HG03159 (cell line): ENCODE results near the gene CBR3.
"Not testable (repeated sequence)": the region's sequence is repeated elsewhere in the genome, so short reads cannot be mapped to it uniquely, and the experiment has no call there.

ENCODE experiments used
- ATAC-seq: cut with Tn5 transposase; IDR thresholded peaks from one replicate; pipeline ENCODE4 v1.9.1; 2021; ENCODE audit warnings: mild to moderate bottlenecking, moderate library complexity; ENCODE audit not compliant: unreplicated experiment

Gene CBR3

DNA sequence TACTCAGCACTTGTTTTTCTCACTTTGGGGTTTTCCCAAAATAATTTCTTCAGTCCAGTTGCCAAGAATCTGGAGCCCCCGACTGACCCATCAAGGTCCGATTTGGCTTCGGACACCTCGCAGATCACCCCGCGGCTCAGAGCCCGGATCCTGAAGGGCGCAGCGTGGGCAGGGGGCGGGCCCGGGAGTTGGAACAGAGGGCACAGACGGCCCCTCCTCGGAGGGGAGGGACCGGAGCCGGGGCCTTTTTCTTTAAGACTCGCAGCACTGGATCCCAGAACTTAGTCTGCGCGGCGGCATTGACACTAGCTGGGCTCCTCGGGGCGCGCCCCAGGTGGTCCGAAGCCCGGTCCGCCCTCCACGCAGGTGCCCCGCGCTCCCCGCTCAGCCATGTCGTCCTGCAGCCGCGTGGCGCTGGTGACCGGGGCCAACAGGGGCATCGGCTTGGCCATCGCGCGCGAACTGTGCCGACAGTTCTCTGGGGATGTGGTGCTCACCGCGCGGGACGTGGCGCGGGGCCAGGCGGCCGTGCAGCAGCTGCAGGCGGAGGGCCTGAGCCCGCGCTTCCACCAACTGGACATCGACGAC lies at the start of gene CBR3:
CBR3 (plus strand) TSS at position 277 of the 588 bp plus-strand sequence; CDS start at position 391, 114 bp downstream.
- ATAC-seq = no peak

DNA sequence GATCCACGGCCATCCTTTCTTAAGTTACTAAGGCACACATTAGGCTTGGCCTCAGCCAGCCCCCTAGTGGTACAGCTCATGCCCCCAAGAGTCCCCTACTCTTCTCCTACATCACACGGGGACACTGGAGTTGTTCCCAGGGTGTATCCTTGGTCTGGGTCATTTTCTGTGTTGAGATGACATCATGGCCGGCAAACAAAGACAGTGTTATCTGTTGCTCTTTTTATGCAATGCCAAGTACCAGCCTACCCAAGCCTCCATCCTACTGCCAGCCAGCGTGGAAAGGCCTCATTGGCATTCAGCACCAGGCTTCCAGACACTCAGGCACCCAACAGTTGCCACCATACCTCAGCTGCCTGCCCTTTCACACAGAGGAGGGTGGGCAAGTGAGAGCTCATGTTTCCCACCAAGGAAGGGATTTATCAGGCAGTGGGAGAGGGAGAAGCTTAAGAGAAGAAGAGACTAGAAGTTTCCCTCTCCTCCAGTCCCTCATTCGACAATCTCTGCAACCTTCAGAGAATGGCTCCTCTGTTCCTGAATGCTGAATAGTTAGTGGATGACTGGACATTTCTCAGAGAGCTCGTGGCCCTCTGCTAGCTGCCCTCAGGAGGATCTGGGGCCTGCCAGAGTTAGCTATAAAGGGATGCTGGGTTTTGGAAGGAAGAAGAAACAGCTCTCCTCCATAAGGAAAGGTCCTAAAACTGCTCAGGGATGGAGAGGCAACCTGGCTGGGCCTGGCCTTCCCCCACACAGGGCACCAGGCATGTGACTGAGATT lies 47.3 kb upstream of the CBR3 start:
- ATAC-seq = no peak

DNA sequence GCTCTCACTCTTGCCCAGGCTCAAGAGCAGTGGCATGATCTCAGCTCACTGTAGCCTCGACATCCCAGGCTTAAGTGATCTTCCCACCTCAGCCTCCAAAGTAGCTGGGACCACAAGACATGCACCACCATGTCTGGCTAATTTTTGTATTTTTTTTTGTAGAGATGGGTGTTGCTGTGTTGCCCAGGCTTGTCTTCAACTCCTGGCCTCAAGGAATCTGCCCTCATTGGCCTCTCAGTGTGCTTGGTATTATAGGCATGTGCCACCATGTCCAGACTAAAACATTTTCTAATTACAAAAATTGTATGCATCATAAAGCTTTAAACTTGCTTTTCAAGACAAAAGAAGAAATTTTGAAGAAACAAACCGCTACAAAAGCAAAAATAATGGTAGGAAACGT lies 44.9 kb upstream of the CBR3 start:
- no peak for ATAC-seq

DNA sequence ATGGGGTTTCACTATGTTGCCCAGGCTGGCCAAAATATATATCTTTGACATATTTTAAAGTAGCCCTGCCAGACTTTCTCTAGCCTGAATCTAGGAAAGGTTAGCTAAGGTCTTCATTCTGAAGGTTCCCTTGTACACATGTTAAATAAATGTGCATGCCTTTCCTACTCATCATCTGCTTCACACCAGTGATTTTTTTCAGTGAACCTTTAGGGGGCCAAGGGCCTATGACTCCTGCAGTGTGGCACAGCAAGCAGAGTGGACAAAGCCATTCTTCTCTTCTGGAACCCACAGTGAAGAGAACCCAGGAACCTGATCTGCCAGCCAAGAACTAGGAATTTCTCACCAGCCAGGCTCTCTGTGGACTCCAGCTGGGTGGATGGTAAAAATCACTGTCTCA lies 42.2 kb upstream of the CBR3 start:
- ATAC-seq = no peak

DNA sequence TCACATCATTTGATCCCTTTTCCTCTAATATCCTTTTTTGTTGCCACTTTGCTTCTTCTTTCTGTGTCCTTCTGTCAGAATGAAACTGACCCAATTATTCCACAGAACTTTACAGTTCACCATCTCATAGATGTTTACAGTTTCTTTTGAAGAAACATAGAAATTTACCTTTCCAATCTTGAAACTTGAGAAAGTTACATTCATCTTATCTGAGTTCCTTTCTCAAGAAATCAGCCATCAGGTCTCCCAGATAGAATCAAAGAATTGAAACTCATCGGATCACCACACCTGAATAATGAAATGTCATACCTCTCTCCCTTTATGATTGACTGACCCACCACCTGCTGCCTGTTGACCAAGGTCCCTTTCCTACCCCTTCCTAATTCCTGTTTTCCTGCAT lies 41.4 kb upstream of the CBR3 start:
- ATAC-seq = no peak

DNA sequence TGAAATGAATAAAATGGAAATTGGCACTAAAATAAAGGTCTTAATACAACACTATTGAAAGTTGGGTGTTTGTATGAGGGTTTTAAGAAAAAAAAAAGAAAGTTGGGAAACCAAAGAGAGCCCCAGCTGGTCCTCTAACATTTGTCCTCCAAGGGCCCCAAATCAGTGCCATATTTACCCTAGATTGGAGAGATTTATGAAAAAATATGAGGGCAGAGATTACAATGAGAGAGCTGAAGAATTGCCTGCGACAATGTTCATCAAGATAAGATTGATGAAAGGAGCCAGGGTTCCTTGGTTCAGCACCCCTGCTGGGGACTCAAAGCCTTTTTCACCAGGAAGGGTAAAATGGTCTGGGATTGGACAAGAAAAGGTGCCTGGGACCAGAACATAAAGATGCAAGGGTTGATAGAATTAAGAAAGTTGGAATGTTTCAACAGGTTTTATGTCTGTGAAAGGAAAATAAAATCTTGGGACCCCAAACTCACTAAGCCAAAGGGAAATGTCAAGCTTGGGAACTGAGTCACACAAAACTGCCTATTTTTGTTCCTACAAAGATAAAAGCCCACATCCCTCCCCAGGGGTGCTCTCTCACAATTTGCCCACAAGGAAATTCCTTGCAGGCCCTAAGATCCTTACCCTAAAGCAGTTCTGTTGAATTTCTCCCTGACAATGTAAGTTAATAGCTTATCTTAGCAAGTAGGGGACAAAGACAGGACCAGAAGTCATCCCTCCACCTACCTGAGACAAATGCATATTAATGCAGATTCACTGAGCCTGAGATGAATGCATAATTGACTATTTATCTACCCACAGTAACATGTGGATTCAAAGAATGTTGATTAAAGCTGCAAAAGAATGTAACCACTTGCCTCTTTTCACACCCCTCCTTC lies 38.2 kb upstream of the CBR3 start:
- ATAC-seq = no peak

DNA sequence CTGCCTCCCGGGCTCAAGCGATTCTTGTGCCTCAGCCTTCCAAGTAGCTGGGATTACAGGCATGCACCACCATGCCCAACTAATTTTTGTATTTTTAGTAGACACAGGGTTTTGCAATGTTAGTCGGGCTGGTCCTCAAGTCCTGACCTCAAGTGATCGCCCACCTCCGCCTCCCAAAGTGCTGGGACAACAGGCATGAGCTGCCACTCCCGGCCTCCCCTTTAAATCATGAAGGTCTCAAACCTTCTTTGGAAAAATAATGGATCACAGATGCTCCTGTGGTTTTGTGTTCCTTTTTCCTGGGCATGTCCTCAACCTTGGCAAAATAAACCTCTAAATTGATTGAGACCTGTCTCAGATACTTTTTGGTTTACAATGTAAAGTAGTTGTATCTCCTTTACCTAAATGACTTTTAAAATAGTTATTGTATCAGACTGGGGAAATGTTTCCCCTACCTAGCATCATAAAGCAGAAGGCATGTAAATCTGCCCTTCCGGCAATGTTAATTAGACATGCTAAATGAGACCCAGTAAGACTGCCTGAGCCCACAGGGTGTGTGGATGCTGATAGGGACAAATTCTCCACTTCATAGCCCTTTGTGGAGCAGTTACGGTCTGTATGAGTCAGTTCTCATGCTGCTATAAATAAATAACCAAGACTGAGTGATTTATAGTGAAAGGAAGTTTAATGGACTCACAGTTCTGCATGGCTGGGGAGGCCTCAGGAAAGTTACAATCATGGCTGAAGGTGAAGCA lies 37.3 kb upstream of the CBR3 start:
- peak; percentile 68 for ATAC-seq

DNA sequence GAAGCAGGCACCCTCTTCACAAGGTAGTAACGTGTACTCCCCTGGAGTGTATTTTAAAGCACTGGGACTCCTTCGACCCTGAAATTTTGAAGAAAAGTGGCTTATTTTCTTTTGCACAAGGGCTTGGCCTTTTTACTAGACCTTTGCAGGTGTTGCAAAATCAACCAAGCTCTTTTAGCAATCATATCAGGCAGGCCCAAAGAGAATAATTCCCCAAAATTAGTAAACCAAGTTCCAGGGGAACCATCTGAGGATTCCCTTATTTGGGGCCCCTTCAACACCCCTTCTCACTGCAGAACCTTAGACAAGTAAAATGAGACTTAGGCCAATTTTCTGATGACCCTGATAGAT lies 36.7 kb upstream of the CBR3 start:
- no peak for ATAC-seq

DNA sequence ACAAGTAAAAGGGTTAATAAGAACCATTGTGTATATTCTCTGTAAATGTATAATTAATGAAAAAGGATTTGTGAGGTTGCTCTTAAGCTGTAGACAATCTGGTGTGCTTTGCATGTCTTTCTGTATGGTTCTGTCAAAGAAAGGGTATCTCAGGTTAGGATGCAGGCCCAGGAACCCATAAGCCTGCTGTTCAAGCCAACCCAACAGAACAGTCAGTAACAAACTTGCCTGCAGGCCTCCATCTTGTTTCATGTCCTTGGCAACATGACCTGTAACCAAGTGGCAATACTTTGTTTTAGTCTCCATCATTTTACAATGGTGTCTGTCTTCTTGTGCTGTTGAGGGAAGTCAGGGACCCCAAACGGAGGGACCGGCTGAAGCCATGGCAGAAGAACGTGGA lies 35.9 kb upstream of the CBR3 start:
- ATAC-seq = no peak

DNA sequence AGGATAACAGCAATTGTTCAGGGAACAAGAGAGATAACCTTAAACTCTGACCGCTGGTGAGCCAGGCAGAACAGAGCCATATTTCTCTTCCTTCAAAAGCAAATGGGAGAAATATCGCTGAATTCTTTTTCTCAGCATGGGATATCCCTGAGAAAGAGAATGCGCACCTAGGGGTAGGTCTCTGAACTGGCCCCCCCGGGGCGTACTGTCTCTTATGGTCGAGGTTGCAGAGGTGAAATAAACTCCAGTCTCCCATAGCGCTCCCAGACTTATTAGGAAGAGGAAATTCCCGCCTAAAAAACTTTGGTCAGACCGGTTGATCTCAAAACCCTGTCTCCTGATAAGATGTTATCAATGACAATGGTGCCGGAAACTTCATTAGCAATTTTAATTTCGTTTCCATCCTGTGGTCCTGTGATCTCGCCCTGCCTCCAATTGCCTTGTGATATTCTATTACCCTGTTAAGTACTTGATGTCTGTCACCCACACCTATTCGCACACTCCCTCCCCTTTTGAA lies 35.1 kb upstream of the CBR3 start:
- ATAC-seq = not testable (repeated sequence)

DNA sequence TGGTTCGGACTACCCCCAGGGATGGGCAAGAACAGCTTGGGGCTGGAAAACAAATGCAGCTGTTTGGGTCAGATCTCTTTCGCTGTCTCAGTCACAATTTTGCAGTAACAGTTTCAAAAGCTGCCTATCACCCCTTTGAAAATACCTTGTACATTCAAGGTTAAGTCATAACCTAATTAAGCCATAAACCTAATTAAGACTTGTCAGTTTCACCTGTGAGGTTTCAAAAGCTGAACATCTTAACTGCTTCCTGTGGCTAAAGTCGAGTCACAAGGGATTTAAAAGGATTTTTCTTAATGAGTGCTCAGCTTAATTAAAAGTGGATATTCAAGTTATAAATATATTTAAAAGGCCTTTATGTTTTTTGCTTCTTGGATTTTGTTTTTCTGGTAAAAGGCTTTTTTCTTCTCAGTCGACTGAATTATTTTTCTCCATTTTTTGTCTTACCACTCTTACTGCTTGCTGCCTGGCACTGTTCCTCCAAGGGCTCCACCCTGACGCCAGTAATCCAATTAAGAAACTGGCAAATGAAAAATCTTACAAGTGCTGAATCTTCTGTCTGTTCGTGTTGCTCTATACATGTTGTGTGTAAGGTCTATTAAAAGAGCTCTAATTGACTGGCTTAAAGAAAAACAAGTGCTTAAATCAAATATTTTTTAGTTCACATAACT lies 33.8 kb upstream of the CBR3 start:
- ATAC-seq = no peak

DNA sequence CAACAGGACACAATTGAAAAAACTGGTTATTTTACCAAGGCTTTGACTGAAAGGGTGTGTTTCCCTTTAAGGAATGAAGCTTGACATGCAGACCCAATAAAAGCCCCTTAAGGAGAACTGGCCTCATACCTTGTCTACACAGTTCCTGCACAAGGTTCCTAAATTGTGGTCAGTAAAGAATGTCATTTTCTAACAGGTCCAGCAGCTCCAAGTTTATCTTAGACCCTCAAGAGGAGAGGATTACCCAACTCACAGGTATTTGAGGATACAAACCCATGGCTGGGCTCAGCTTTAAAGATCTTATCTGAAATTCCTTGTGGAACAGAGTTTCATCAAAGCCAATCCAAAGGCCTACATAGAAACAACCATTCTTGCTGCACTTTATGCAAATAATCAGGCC lies 31.4 kb upstream of the CBR3 start:
- no peak for ATAC-seq

DNA sequence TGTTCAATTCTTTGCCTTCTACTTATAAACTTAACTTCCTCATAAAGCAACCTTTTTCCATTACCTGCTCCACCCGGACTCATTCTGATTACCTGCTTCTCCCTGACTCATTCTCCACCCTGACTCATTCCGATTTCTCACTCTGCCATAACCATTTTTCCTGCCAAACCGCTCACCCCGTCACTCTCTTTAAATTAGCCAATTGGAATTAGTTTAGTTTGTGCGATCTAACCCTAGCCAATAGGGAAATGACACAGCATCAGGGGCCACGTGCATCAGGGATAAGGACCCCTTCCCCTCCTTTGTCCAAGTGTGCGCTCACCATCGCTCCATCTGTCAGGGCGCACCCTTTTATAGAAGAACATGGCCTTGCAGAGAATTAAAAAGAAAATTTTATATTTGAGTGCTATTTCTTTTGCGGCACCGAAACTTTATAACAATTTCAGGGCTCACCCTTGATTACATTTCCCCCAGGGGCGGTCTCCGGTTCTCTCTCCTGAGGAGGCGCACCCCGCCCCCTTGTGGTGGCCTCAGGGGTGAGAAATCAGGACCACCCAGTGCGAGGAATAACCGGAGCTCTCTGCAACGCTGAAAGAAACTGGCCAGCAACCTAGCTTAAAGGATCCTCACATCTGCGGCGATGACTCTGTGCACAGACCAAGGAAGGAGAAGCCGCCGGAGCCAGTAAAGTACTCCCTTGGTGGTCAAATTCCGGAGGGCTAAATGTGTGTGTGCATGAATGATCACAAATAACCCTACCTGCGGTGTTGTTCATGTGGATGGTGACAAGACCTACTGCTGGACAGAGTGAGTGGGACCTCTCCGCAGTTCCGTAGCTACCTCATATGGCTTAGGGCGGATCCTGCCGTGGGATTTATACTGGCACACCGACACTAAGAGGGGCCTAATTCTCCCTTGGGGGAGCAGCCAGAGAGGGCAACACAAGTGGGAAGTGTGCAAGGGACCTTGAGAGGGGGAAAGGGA lies 30.3 kb upstream of the CBR3 start:
- no peak for ATAC-seq

DNA sequence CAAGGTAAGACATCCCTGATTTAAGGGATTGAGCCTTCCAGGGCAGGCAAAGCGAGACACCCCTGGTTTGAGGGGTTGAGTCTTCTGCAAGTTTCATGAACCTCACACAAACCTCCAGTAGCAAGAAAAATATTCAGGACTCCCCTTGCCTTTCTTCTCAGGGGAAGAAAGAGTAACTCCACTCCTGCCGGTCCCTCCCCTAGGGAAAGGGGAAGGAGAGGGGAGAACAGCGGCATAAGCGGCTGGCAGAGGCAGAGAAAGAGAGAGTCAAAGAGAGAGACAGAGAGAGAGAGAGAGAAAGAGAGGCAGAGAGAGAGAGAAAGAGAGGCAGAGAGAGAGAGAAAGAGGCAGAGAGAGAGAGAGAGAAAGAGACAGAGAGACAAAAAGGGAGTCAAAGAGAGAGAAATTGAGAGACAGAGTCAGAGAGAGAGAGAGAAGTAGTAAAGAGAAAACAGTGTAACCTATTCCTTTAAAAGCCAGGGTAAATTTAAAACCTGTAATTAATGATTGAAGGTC lies 29.5 kb upstream of the CBR3 start:
- no peak for ATAC-seq

DNA sequence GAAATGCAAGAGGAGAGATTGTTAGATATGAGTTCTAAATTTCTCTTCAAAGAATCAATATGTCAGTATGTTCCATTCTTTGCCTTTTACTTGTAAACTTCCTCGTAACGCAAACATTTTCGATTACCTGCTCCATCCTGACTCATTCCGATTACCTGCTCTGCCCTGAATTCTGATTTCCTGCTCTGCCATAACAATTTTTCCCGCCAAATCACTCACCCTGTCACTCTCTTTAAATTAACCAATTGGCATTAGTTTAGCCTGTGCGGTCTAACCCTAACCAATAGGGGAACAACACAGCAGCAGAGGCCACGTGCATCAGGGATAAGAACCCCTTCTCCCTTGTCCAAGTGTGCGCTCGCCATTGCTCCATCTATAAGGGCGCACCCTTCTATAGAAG lies 25.0 kb upstream of the CBR3 start:
- no peak for ATAC-seq

DNA sequence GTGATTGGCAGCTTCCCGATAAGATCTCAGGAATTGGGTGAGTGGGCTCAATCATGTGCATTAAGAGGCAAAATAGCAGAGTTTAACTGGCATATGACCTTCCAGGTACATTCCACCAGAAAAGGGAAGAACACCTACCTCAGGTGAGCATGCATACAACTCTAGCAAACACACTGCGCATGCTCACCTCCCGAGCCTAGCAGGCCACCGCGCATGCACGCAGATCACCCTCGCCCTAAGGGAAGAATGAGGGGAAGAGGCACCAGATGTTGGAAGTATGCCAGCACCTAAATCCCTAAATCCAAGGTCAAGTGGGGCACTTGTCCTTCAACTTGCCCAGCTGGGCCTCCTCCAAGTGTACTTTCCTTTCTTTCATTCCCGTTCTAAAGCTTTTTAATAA lies 23.6 kb upstream of the CBR3 start:
- ATAC-seq = no peak

DNA sequence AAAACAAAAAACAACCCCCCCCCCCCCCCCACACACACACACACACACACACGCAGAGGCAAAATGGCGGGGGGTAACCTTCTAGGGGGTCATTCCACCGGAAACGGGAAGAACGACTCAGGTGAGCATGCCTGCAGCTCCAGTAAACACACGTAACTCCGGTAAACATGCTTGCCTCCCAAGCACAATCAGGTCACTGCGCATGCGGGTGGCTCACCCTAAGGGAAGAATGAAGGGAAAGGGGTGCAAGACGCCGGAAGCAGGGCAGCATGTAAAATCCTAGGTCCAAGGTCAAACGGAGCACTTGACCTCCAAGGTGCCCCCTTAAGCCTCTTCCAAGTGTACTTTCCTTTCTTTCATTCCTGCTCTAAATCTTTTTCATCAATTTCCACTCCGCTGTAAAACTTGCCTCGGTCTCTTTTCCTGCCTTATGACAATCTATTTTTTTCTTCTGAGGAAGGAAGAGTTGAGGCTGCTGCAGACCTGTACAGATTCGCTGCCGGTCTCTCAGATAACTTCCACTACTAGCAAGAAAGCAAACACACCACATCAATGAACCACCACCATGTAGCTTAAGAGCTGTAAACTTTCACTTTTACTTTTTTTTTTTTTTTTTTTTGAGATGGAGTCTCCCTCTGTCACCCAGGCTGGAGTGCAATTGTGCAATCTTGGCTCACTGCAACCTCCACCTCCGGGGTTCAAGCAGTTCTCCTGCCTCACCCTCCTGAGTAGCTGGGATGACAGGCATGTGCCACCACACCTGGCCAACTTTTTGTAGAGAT lies 21.0 kb upstream of the CBR3 start:
- no peak for ATAC-seq

DNA sequence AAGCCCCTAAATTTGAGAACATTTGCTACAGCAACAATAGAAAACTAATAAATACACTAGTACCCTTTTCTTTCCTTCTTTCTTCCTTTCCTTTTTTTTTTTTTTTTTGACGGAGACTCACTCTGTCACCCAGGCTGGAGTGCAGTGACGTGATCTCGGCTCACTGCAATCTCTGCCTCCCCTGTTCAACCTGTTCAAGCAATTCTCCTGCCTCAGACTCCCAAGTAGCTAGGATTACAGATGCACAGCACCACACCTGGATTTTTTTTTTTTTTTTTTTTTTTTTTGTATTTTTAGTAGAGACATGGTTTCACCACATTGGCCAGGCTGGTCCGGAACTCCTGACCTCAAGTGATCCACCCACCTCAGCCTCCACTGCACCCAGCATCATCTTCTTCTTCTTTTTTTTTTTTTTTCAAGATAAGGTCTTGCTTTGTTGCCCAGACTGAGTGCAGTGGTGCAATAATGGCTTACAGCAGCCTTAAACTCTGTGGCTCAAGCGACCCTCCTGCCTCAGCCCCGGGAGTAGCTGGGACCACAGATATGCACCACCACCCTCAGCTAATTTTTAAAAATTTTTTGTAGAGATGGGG lies 19.6 kb upstream of the CBR3 start:
- ATAC-seq = no peak
